ENCODE measurements around the gene ACBD3. TPM values are rescaled to one million over a fixed set of nuclear protein-coding genes. Genes with fewer than 3 reads are reported as not detected.
A peak's percentile ranks its signal among the peaks of the same experiment; 100 is the strongest.

Gene ACBD3
- total RNA-seq, 4 donors from 2014 or later = 24.1 to 36.3 (median 32.8) TPM

DNA sequence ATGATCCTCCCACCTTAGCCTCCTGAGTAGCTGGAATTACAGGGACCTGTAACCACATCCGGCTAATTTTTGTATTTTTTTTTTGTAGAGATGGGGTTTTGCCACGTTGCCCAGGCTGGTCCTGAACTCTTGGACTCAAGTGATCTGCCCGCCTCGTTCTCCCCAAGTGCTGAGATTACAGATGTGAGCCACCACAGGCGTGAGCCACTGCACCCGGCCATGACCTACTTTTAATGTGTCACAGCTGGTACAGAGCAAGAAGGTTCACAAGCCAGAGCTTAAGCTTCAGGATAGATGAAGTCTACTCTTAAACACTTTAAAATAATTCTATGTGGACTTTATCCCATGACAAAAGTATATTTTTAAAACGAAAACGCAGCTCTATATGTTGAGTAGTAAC is 23.6 kb downstream of the ACBD3 start:
- Histone ChIP-seq H3K4me1 (peaks cover 0 to 8% (median 0%) of the 10 kb centered on the region in 4 donors), H3K36me3 (peaks cover 0 to 79% (median 0%) of the 10 kb centered on the region in 3 donors), H3K27me3 (no peaks in the 10 kb centered on the region), H3K4me3 (no peak overlapping the region), H3K27ac (no peak overlapping the region), H3K9me3 (no peaks in the 10 kb centered on the region)
- no peak for DNase-seq
- no peak for TF ChIP-seq POLR2A (IDR thresholded peaks at IDR 0.05)
- TF ChIP-seq, protein P1, sequence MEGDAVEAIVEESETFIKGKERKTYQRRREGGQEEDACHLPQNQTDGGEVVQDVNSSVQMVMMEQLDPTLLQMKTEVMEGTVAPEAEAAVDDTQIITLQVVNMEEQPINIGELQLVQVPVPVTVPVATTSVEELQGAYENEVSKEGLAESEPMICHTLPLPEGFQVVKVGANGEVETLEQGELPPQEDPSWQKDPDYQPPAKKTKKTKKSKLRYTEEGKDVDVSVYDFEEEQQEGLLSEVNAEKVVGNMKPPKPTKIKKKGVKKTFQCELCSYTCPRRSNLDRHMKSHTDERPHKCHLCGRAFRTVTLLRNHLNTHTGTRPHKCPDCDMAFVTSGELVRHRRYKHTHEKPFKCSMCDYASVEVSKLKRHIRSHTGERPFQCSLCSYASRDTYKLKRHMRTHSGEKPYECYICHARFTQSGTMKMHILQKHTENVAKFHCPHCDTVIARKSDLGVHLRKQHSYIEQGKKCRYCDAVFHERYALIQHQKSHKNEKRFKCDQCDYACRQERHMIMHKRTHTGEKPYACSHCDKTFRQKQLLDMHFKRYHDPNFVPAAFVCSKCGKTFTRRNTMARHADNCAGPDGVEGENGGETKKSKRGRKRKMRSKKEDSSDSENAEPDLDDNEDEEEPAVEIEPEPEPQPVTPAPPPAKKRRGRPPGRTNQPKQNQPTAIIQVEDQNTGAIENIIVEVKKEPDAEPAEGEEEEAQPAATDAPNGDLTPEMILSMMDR (IDR thresholded peaks at IDR 0.05) = no peak

DNA sequence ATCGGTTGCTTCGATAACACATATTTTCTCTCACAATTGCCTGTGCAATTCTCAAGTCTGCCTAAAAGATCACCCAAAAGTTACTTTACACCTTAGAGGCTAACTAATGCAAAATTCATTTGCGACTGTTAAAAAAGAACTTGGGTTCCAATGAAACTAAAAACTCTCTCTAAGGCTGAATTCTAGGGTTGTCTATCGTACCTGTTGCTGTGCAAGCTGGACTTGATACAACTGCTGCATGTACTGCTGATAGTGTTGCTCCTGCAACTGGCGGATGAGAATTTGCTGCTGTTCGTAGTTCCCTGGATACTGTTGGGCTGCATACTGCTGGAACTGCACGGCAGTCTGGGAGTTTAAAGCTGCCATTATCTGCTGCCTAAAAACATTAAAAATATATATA is 27.6 kb downstream of the ACBD3 start:
- no peak for DNase-seq
- Histone ChIP-seq H3K4me1 (peaks cover 0 to 8% (median 0%) of the 10 kb centered on the region in 4 donors), H3K27ac (no peak overlapping the region), H3K36me3 (peaks cover 0 to 81% (median 0%) of the 10 kb centered on the region in 3 donors), H3K9me3 (no peaks in the 10 kb centered on the region), H3K4me3 (no peak overlapping the region), H3K27me3 (no peaks in the 10 kb centered on the region)
- no peak for TF ChIP-seq POLR2A (IDR thresholded peaks at IDR 0.05)
- TF ChIP-seq, protein P1 (IDR thresholded peaks at IDR 0.05) = no peak

DNA sequence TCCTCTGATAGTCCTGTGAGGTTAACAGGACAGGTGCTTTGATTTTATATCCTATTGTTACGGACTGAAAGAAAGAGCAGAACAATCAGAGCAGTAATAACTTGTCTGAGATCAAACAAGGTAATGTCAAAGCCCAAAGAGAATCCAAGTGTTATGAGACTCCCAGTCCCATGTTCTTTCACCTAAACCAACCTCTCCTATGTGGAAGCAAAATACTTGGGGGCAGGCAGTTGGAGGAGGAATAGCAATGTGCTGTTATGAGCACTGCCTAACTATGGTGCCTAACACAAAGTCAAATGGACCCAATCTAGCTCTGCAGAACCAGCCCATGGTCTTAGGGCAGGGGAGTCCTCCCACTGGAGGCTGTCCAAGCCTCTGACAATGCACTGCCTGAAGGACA is 28.1 kb downstream of the ACBD3 start:
- H3K36me3 ChIP-seq = peaks cover 0 to 81% (median 0%) of the 10 kb centered on the region in 3 donors
- no peaks in the 10 kb centered on the region for H3K9me3 ChIP-seq
- no peak overlapping the region for H3K4me3 ChIP-seq
- DNase-seq = no peak
- H3K4me1 ChIP-seq = peaks cover 0 to 8% (median 0%) of the 10 kb centered on the region in 4 donors
- TF ChIP-seq POLR2A (IDR thresholded peaks at IDR 0.05) = no peak
- TF ChIP-seq, protein P1 (IDR thresholded peaks at IDR 0.05) = no peak
- no peaks in the 10 kb centered on the region for H3K27me3 ChIP-seq
- peak overlapping the region in 1 of 4 donors; percentile 34 for H3K27ac ChIP-seq

DNA sequence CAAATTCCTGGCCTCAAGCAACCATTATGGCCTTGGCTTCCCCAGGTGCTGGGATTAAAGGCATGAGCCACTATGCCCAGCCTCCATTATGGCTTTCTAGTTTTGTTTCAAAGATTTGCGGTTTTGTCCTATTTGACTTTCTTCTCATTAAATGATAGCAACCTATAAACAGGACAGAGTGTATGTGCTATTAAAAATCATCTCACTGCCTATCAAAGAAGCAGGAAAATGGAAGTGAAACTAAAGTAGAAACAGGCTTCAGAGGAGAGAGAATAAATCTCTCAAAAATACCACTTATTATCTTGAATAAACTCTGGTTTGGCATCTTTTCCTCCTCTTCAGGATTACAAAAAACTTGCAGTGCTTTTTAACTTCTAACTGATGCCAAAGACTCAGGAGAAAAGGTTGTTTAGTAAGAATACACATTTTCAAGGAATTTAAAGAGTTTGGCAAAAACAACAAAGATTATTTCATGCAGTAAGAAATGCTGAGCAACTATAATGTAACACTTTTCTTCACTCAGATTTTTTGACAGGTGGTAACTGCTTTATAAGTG is 28.7 kb downstream of the ACBD3 start:
- Histone ChIP-seq H3K36me3 (peaks cover 0 to 81% (median 0%) of the 10 kb centered on the region in 3 donors), H3K27me3 (no peaks in the 10 kb centered on the region), H3K4me1 (peaks cover 0 to 8% (median 0%) of the 10 kb centered on the region in 4 donors), H3K9me3 (no peaks in the 10 kb centered on the region), H3K4me3 (no peak overlapping the region), H3K27ac (peak overlapping the region in 1 of 4 donors; percentile 63)
- TF ChIP-seq, protein P1 (IDR thresholded peaks at IDR 0.05) = no peak
- TF ChIP-seq POLR2A (IDR thresholded peaks at IDR 0.05) = no peak
- DNase-seq = no peak

DNA sequence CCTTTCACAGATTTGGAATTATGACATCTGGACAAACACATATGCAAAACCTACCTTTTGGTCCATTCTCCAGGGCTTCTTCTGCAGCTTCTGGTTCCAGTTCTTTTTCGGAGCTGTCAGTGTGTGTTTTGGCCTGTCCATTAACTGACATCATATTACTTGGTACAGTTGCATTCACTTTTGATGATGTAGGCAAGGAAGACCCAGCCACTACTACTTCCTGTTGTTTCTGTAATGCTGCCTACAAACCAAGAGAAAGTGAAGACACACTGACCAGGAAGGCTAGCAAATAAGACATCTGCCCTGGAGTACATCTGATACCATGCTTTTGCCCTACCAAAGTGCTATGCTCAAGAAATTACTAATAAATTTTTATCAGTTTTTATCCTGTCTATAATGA is 31.9 kb downstream of the ACBD3 start:
- TF ChIP-seq, protein P1 (IDR thresholded peaks at IDR 0.05) = no peak
- no peak for TF ChIP-seq POLR2A (IDR thresholded peaks at IDR 0.05)
- Histone ChIP-seq H3K27me3 (no peaks in the 10 kb centered on the region), H3K27ac (no peak overlapping the region), H3K4me1 (peaks cover 0 to 8% (median 0%) of the 10 kb centered on the region in 4 donors), H3K9me3 (no peaks in the 10 kb centered on the region), H3K4me3 (no peak overlapping the region), H3K36me3 (peaks cover 0 to 79% (median 0%) of the 10 kb centered on the region in 3 donors)
- DNase-seq = no peak

Measured in Peyer's patch (tissue), 4 donors.